ENCODE measurements around the gene MYH10.
"Not testable (repeated sequence)": the region's sequence is repeated elsewhere in the genome, so short reads cannot be mapped to it uniquely, and the experiment has no call there.

The MYH10 gene

GRCh38 chr17:8542599-8543502, 87.7 kb downstream of the MYH10 start:
- DNase-seq, result peak; percentile 13

GRCh38 chr17:8539976-8540375, 90.5 kb downstream of the MYH10 start:
- DNase-seq, result not testable (repeated sequence)

DNA sequence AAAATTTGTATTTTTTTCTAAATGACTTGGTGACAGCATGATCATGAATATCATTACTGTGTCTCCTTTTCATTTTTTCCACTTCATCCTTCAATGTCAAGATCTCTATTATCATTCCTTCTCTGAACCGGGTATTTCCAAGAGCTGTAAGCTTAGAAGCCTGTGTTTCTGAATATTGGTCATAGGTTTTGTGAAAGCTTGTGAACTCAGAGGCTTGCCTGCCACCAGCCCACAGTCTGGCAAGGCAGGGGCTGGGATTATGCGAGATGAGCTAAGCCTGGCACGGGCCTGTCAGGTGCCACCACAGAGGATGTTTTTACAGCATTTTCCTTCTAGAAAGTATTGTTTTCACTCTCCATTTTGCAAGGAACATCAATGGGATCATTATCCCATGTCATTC, 92.8 kb downstream of the MYH10 start:
- no peak for DNase-seq

GRCh38 chr17:8534498-8535188, 95.9 kb downstream of the MYH10 start:
- DNase-seq, result no peak

DNA sequence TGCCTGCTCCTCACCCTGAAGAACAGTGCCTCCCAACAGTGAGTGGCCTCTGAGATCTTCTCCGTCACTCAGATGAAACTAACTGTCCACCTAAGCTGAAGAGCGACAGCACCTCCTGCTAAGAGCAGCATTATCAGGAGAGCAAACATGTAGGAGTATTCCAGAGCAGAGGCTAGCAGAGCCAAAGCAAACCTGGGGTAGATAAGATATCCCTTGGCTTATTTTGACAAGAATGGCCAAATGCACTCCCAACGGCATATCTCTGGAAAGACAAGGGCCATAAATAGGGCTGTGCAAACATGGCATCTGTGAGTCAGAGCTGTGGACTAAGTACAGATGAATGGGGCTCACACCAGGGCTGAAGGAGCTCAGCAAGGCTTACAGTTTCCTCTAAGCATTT, 98.5 kb downstream of the MYH10 start:
- no peak for DNase-seq

GRCh38 chr17:8522577-8522976, 107.9 kb downstream of the MYH10 start:
- no peak for DNase-seq

- DNase-seq, result no peak
Observed at GRCh38 chr17:8520981-8521380, 109.5 kb downstream of the MYH10 start.

DNA sequence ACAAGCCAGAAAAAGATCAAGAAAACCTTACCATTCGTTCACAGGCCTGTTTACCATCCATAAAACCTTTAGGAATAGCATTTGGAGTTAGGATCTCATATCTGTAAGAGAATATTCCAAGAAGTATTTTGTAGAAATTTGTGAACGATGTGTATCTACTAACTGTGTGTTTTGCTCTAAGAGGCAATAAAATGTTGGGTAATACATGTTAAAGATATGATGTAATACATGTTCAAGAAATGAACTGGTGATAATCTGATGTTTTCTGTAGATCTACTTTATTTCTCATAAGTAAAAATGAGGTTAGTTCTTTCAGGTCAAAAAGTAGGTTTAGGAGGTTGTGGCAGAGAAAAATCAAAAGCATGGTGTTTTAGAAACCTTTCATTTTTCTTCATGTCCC, 111.7 kb downstream of the MYH10 start:
- no peak for DNase-seq

GRCh38 chr17:8518326-8518725, 112.2 kb downstream of the MYH10 start:
- DNase-seq, result no peak

DNA sequence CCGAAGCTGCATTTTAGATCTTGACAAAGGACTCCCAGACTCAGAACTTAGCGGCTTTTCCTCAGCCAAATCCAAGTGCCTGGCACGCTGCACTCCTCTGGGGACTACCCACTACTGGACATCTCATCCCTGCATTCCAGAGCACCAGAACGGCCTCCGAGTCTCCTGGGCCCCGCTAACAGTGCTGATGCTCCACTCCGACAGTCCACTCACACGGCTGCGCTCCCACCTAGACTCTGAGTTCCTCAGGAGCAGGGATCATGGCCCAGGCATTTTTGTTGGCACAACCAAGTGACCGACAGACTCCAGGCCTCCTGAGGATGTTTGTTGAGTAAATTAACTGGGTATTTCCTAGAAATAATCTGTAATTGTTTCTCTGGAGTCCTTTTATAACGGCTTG, 115.7 kb downstream of the MYH10 start:
- DNase-seq, result no peak

GRCh38 chr17:8506145-8506544, 124.4 kb downstream of the MYH10 start:
- no peak for DNase-seq

DNA sequence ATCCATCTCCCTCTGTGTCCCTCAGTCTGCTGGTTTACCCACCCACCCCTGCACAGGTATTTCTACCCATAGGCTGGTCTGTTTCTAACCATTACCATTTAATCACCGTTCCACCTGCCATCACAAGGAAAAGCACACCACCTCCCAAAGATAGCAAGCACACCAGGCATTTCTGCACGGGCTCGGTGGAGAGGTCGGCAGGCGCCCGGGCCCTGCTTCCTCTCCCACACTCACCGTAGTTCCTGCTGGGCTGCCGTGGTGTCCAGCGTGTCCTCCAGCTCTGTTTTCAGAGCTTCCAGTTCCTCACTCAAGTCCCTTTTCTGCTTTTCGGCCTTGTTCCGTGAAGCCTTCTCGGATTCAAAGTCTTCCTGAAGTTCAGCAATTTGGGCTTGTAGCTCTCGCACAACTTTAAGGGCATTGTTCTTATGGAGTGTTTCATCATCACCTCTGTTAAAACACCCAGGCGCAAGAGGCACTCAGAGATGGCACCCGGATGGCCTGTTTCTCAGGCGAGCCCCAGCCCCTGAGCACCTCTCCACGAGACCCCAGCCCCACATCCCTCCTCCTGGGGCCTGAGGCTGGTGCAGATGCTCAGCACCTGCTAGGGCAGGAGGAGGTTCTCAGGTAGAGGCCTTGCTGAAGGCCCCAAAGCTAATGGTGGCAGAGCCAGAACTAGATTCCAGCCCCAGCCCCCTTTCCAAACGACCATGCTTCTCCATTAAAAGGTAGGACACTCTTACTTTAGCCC, 125.9 kb downstream of the MYH10 start:
- DNase-seq, result no peak

DNA sequence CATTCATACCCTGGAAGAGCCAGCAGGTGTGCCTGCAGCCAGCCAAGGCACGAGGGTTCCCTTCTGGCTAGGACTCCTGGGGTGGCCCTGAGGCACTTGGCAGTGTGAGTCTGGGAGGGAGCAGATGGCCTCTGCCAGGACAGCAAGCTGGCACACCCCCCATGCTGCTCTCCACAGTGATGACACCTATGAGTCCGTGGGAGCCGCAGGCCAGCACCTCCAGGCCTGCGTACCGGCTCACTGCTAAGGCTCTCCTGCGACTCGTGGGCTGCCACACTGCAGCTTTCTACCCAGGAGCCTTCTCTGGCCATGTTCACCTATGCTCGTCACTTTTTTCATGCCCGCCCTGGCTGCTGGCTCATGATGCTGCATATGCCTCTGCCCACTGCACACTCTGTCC, 126.7 kb downstream of the MYH10 start:
- no peak for DNase-seq

- no peak for DNase-seq
Observed at GRCh38 chr17:8503368-8503767, 127.2 kb downstream of the MYH10 start.

- no peak for DNase-seq
Observed at GRCh38 chr17:8502126-8502525, 128.4 kb downstream of the MYH10 start.

DNA sequence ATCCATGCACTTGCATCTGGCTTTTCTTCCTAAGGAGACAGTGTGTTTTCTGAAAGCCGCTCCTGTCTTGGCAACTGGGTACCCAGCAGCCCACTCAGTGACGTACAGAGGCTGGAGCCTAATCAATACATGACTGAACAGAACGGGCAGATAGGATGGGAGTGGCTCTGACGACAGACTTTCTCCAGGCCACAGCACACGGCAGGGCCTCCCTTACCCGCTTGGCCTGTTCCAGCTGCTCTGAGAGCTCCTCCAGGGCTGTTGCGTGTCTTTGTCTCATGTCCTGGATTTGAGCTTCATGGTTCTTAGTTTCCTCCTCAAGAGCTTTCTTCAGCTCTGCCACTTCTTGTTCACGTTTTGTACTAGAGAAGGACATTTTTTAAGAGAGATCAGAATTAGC, 129.9 kb downstream of the MYH10 start:
- DNase-seq, result no peak

GRCh38 chr17:8499614-8500013, 130.9 kb downstream of the MYH10 start:
- no peak for DNase-seq

GRCh38 chr17:8499171-8499570, 131.4 kb downstream of the MYH10 start:
- no peak for DNase-seq

DNA sequence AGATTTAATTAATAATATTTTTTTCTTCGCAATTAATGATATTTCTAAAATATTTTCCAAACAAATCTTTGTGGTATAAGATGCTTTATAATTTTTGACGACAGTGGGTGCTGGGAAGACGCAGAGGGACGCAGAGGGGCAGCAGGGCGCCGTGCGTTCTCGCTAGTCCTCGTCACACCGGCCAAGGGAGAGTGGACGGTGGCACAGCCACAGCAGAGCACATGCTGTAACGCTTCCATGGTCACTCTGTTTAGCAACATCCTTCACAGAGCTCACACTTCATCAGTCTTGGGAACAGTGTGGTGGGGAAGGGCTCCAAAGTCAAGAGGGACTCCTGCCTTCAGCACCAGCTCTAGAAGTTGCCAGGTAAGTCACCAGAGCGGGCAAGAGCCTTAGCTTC, 134.4 kb downstream of the MYH10 start:
- DNase-seq, result no peak

GRCh38 chr17:8494506-8495111, 135.9 kb downstream of the MYH10 start:
- DNase-seq, result no peak

- no peak for DNase-seq
Observed at GRCh38 chr17:8494021-8494420, 136.5 kb downstream of the MYH10 start.

GRCh38 chr17:8492121-8492520, 138.4 kb downstream of the MYH10 start:
- DNase-seq, result no peak
